GM18517 (cell line): ENCODE measurements around the gene VEGFB.

Experiments used
- ATAC-seq: cut with Tn5 transposase; IDR thresholded peaks from one replicate; pipeline ENCODE4 v1.9.1; 2021; ENCODE audit warnings: mild to moderate bottlenecking, moderate library complexity; ENCODE audit not compliant: unreplicated experiment

The VEGFB gene

GRCh38 chr11:64210301-64211020 lies 23.9 kb upstream of the VEGFB start:
- no peak for ATAC-seq

- ATAC-seq: no peak
Observed at GRCh38 chr11:64211181-64211872, 23.1 kb upstream of the VEGFB start.

DNA sequence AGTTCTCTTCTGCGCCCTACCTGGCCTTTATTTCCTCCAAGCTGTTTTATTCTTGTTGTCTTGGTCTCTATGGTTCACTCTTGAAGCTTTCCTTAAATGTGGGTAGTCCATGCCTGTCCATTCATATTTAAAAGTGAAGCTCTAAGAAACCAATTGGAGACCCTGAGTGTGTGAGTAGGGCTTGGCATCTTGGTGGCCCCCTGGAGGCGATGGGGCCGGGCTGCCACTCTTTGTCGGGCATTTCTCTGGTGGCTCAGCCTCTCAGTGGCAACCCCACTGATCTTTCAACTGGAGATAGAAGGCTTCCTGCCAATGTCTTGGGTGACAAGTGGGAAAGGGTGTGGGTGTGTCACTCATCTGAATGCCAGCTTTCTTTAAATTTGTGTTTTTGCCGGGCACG lies 17.5 kb upstream of the VEGFB start:
- ATAC-seq: no peak

DNA sequence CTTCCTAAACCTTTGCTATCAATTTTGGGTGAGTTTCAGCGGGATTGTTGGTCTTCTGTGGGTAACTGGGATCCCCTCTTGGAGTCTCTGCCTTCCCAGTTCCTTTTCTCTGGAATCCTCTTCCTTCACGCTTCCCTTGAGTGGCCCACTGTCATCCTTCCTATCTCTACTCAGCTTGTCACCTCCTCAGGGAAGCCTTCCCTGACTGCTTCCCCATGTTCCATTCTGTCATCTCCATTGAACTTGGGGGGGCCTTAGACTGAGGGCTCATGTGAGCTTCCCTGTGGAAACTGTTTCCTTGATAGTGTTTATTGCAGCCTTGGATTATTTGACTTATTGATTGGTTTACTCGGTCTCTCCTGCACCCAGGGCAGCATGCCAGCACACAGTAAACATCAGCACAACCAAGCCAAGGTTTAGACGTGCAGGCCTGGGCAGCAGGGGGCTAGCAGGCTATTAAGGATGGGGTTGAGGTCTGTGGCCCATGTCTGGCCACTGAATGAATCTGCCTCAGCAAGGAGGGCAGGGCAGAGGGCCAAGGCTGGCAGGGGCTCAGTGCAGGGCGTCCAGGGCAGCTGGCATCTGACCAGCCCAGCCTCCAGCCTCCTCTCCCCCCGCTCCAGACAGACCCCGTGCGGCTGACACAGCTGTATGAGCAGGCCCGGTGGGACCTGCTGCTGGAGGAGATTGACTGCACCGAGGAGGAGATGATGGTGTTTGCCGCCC lies 15.6 kb upstream of the VEGFB start:
- no peak for ATAC-seq

DNA sequence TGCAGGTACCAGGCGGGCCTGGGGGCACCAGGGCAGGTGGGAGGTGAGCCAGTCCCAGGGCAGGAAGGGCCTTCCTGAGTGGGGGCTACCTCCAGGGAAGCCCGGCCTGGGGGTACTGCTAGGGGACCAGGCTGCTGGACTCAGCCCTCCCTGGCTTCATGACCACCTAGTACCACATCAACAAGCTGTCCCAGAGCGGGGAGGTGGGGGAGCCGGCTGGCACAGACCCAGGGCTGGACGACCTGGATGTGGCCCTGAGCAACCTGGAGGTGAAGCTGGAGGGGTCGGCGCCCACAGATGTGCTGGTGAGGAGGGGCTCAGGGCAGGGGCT lies 15.1 kb upstream of the VEGFB start:
- ATAC-seq: no peak

DNA sequence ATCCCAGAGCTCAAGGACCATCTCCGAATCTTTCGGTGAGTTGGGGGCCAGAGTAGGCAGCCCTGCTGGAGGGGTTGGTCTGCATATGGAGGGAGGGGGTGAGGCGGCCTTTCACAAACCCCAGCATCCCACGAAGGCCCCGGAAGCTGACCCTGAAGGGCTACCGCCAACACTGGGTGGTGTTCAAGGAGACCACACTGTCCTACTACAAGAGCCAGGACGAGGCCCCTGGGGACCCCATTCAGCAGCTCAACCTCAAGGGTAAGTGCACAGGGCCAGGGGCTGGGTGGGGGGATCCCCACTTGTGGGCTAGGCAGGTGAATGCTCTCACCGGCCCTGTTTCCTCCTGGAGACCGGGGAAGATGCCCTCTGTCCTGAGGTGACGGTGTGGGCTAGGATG lies 14.6 kb upstream of the VEGFB start:
- ATAC-seq: no peak

DNA sequence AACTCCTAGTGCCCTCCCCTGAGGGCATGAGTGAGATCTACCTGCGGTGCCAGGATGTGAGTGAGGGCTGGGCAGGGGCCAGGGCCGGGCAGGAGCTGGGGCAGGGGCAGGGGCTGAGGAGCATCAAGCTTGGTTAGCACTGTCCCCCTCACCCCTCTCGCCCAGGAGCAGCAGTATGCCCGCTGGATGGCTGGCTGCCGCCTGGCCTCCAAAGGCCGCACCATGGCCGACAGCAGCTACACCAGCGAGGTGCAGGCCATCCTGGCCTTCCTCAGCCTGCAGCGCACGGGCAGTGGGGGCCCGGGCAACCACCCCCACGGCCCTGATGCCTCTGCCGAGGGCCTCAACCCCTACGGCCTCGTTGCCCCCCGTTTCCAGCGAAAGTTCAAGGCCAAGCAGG lies 14.1 kb upstream of the VEGFB start:
- no peak for ATAC-seq

DNA sequence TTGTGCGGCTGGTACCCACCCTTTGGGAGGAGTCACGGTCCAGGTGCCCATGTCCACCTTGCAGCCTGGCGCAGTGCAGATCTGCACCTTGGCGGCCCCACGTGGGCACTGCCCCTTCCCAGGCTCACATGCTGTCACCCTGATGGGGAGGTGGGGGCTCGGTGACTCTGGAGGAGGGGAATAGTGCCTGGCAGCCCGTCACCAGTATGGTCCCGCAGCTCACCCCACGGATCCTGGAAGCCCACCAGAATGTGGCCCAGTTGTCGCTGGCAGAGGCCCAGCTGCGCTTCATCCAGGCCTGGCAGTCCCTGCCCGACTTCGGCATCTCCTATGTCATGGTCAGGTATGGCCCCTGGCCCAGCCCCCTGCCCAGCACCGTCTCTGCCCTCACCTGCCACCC lies 13.6 kb upstream of the VEGFB start:
- ATAC-seq: no peak

DNA sequence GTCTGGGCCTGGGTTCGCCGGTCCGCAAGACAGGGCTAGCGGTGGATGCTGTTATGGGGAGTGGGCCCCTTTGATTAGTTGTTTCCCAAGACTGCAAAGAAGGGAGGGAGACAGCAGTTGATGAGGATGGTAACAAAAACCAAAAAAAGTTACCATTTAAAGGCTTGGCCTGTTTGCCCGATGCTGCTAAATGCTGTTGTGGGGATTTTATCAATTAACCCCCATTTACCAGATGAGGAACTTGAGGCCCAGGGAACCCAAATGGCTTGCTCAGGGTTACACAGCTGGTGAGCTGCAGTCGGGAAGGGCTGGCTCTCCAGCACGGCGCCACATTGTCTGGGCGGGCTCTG lies 11.8 kb upstream of the VEGFB start:
- ATAC-seq: no peak

GRCh38 chr11:64223001-64223651 lies 11.3 kb upstream of the VEGFB start:
- ATAC-seq: no peak

GRCh38 chr11:64224151-64224890 lies 10.1 kb upstream of the VEGFB start:
- ATAC-seq: no peak

DNA sequence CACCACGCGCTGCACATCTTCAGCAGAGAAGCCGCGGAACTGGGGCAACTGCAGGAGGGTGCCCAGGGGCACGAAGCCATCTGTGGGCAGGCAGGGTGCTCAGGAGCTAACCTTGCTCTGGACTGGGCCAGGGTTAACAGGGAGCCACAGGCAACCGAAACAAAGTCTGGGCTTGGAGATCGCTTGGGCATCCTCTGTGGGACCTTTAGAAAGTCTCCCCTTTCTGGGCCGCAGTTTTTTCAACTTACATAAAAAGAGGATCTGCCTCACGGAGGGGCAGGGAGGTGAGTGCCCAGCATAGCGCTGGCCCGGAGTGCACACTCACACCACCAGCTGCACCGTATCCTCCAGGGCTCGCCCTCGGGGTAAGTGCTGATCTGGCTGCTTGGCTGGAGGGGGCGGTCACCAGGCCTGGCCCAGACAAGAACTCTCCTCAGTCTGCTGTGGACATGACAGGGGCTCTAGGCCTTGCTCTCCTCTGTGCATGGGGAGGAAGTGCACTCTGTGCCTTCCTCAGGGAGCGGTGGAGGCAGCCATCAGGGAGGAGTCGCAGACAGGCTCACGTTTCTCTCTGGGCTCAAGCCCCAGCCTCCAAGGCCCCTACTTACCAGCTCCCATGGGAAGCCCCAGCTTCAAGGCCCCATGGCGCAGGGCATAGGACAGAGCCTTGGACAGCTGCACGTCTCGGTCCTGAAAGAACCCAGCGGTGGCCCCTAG lies 9.3 kb upstream of the VEGFB start:
- ATAC-seq: no peak

DNA sequence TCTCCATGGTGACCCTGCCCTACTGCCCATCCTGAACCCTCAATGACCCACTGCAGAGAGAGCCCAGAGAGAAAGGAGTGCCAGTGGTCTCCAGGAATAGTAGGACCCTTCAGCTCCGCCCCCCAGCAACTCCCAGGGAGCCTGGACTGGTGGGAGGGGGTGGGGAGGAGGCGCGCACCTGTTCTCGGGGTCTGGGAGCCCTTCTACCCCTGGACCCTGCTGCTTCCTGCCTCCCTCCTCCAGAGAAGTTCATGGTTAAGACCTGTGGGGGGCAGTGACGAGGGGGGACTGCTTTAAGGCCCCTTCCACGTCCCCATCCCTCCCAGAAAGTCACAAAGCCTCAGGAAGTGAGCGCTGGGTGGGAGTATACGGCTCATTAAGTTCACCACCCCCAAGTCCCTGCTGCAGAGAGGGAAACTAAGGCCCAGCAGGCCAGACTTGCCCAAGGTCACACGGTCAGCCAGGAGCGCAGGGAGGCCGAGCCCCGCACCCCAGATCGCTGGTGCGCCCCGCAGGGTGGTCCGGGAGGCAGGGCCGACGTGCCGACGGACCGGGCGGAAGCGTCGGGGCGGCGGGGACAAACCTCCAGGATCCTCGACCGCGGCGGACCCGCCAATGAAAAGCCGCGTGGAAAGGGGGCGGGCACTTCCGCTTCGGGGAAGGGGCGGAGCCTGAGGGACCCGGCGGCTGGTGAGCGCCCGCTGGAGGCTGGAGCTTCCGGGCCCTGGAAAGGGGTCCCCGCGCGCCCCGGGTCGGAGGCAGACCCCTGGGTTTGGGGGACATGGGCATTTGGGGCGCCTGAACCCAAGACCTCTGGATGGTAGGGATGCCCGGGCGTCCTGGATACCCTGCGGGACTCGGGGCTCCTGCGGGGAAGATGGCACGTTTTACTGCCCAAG lies 8.5 kb upstream of the VEGFB start, which contains the start of the genes NUDT22 and TRPT1:
Gene NUDT22, plus strand, starts transcription at position 667 of the 899 bp plus-strand sequence. CDS start 379 bp downstream, outside the sequence.
Gene TRPT1, minus strand, starts transcription at position 579 of the 899 bp plus-strand sequence. Its CDS starts 326 bp downstream, at position 253.
- ATAC-seq: no peak

- no peak for ATAC-seq
Observed at GRCh38 chr11:64226507-64227051, 7.8 kb upstream of the VEGFB start.

GRCh38 chr11:64227405-64227956 lies 6.9 kb upstream of the VEGFB start:
- no peak for ATAC-seq

- ATAC-seq: no peak
Observed at GRCh38 chr11:64229090-64229743, 5.2 kb upstream of the VEGFB start.

DNA sequence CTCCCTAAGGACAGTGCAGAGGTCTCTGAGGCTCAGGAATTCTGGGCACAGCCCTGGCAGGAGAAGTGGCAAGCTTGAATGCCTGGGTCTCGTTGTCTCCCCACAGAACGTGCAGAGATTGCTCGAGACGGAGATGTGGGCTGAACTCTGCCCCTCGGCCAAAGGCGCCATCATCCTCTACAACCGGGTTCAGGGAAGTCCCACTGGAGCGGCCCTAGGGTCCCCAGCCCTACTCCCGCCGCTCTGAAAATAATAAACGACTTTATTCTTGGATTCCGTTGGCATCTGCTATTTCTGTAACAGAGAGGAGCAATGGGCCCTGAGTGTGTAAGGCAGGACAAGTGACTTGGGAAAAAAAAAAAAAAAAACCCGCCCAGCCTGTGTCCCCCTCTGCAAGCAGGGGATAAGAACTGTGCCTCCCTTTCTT lies 4.6 kb upstream of the VEGFB start:
- ATAC-seq: no peak
